HEK293 (cell line): ENCODE measurements around the gene CDK10.

Source experiments
- CTCF ChIA-PET: fragments of 350-600 bp; formaldehyde crosslinking; extraction: SDS; loops from one replicate; lab custom pipeline; 2021; ENCODE audit warnings: antibody characterized with exemption; lab: Yijun Ruan, JAX
- POLR2A ChIA-PET: fragments of 300-600 bp; formaldehyde crosslinking; extraction: SDS; loops from one replicate; lab custom pipeline; 2020; ENCODE audit warnings: antibody characterized with exemption, inconsistent platforms; lab: Yijun Ruan, JAX
- H3K27ac ChIP-seq: fragments of 200-500 bp; sonication (Bioruptor generic); 2 replicates; pipeline ENCODE4 v1.5.1; 2014; ENCODE audit warnings: low read depth, low read length, control low read depth, inconsistent platforms; ENCODE audit errors: extremely low read depth
- H3K36me3 ChIP-seq, 2 experiments: fragments of 200-500 bp in 1 of 2; sonication (Bioruptor generic) in 1 of 2; 1 replicate in 1 of 2; 2 replicates in 1 of 2; pipeline ENCODE4 v1.5.1; 2014 to 2017; ENCODE audit warnings: inconsistent platforms in 2 of 2, low read length in 2 of 2; ENCODE audit not compliant: control insufficient read depth in 2 of 2, insufficient read depth in 1 of 2
- H3K4me1 ChIP-seq: fragments of 200-500 bp; sonication (Bioruptor generic); 2 replicates; pipeline ENCODE4 v1.5.1; 2014; ENCODE audit warnings: mild to moderate bottlenecking, low read length, inconsistent platforms; ENCODE audit not compliant: control insufficient read depth, insufficient read depth
- H3K4me3 ChIP-seq: 2 replicates; pipeline ENCODE4 v1.5.1; 2011; ENCODE audit warnings: low read depth, mild to moderate bottlenecking, control low read depth, low read length, moderate library complexity
- H3K9me3 ChIP-seq: fragments of 200-500 bp; sonication (Bioruptor generic); 2 replicates; pipeline ENCODE4 v1.5.1; 2014; ENCODE audit warnings: low read depth, low read length, inconsistent platforms; ENCODE audit not compliant: control insufficient read depth, insufficient read depth
- GLI4 ChIP-seq: fragments of 450-650 bp; formaldehyde crosslinking; IDR thresholded peaks from 2 replicates; pipeline ENCODE4 v1.5.1; 2016; ENCODE audit warnings: missing biosample characterization, missing genetic modification characterization
- HOXC10 ChIP-seq: sonication (generic); formaldehyde crosslinking; IDR thresholded peaks from 2 replicates; pipeline ENCODE4 v1.8.1; 2023; ENCODE audit warnings: mild to moderate bottlenecking, missing genetic modification reagents
- MEIS1 ChIP-seq: sonication (generic); formaldehyde crosslinking; IDR thresholded peaks from 2 replicates; pipeline ENCODE4 v1.8.1; 2022; ENCODE audit warnings: missing genetic modification reagents, mild to moderate bottlenecking, borderline replicate concordance
- MYNN ChIP-seq: fragments of 450-650 bp; formaldehyde crosslinking; IDR thresholded peaks from 2 replicates; pipeline ENCODE4 v1.5.1; 2016; ENCODE audit warnings: missing biosample characterization, missing genetic modification characterization, borderline replicate concordance
- SP7 ChIP-seq: fragments of 450-650 bp; formaldehyde crosslinking; IDR thresholded peaks from 2 replicates; pipeline ENCODE4 v1.5.1; 2016; ENCODE audit warnings: missing biosample characterization, missing genetic modification characterization
- WT1 ChIP-seq: fragments of 450-650 bp; formaldehyde crosslinking; IDR thresholded peaks from 2 replicates; pipeline ENCODE4 v1.5.1; 2016; ENCODE audit warnings: missing biosample characterization, missing genetic modification characterization
- ZEB2 ChIP-seq: fragments of 450-650 bp; formaldehyde crosslinking; IDR thresholded peaks from 2 replicates; pipeline ENCODE4 v1.5.1; 2016; ENCODE audit warnings: missing biosample characterization, missing genetic modification characterization
- ZNF121 ChIP-seq: fragments of 450-650 bp; formaldehyde crosslinking; IDR thresholded peaks from 2 replicates; pipeline ENCODE4 v1.5.1; 2016; ENCODE audit warnings: missing biosample characterization, missing genetic modification characterization
- ZNF521 ChIP-seq: fragments of 450-650 bp; formaldehyde crosslinking; IDR thresholded peaks from 2 replicates; pipeline ENCODE4 v1.5.1; 2017; ENCODE audit warnings: missing biosample characterization, mild to moderate bottlenecking, missing genetic modification characterization
- ZNF529 ChIP-seq: fragments of 450-650 bp; formaldehyde crosslinking; IDR thresholded peaks from 2 replicates; pipeline ENCODE4 v1.5.1; 2017; ENCODE audit warnings: missing genetic modification characterization, missing biosample characterization; ENCODE audit not compliant: insufficient replicate concordance
- ZNF585B ChIP-seq: fragments of 450-650 bp; formaldehyde crosslinking; IDR thresholded peaks from 2 replicates; pipeline ENCODE4 v1.5.1; 2016; ENCODE audit warnings: missing biosample characterization, missing genetic modification characterization
- ZNF707 ChIP-seq: fragments of 450-650 bp; formaldehyde crosslinking; IDR thresholded peaks from 2 replicates; pipeline ENCODE4 v1.5.1; 2016; ENCODE audit warnings: missing biosample characterization, missing genetic modification characterization
- TF ChIP-seq, protein P1 (sequence below): fragments of 450-650 bp; formaldehyde crosslinking; IDR thresholded peaks from 2 replicates; pipeline ENCODE4 v1.5.1; 2016; ENCODE audit warnings: missing biosample characterization, missing genetic modification characterization
- TF ChIP-seq, protein P2 (sequence below): fragments of 450-650 bp; formaldehyde crosslinking; IDR thresholded peaks from 2 replicates; pipeline ENCODE4 v1.5.1; 2016; ENCODE audit warnings: missing biosample characterization, missing genetic modification characterization, low read depth
- TF ChIP-seq, protein P3 (sequence below): fragments of 450-650 bp; formaldehyde crosslinking; IDR thresholded peaks from 2 replicates; pipeline ENCODE4 v1.5.1; 2016; ENCODE audit warnings: missing biosample characterization, missing genetic modification characterization
- TF ChIP-seq, protein P4 (sequence below): fragments of 450-650 bp; formaldehyde crosslinking; IDR thresholded peaks from 2 replicates; pipeline ENCODE4 v1.5.1; 2016; ENCODE audit warnings: missing biosample characterization, missing genetic modification characterization
- TF ChIP-seq, protein P5 (sequence below): fragments of 450-650 bp; formaldehyde crosslinking; IDR thresholded peaks from 2 replicates; pipeline ENCODE4 v1.5.1; 2017; ENCODE audit warnings: missing biosample characterization, missing genetic modification characterization

Gene CDK10

DNA sequence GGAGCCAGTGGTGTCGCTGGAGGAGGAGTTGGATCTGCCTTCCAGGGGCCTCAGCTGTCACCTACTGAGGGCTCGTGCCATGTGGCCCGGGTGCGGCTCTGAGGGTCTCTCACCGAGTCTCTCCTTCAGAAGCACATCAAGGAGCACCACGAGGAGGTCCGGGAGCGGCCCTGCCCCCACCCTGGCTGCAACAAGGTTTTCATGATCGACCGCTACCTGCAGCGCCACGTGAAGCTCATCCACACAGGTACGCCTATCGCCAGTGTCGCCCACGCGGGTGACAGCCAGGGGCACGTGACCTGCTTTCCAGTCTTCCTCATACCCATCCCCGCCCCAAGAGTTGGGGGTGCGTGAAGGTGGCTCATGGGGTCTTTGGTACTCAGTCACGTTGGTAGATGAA is 47.3 kb downstream of the CDK10 start:
- CTCF ChIA-PET, result interaction anchor here (0.9 to 1.8 kb wide), 2 partner anchors 28 to 128 kb away, joined by 3 to 7 read pairs; no protein-coding TSS in a partner anchor
- POLR2A ChIA-PET, result interaction anchor here (1.1 kb wide), 1 partner anchor 32 kb away, joined by 8 read pairs; the partner anchor contains the start of gene SPATA2L
- H3K9me3 ChIP-seq, result no peaks in the 10 kb centered on the region
- peaks cover 28 to 98% of the 10 kb centered on the region in 2 experiments; a peak in 2 of 3 replicates for H3K36me3 ChIP-seq
- H3K4me1 ChIP-seq, result no peaks in the 10 kb centered on the region
- no peak for TF ChIP-seq WT1 (tag by site-specific recombination)
- TF ChIP-seq ZEB2 (tag by site-specific recombination), result no peak
- TF ChIP-seq, protein P1, sequence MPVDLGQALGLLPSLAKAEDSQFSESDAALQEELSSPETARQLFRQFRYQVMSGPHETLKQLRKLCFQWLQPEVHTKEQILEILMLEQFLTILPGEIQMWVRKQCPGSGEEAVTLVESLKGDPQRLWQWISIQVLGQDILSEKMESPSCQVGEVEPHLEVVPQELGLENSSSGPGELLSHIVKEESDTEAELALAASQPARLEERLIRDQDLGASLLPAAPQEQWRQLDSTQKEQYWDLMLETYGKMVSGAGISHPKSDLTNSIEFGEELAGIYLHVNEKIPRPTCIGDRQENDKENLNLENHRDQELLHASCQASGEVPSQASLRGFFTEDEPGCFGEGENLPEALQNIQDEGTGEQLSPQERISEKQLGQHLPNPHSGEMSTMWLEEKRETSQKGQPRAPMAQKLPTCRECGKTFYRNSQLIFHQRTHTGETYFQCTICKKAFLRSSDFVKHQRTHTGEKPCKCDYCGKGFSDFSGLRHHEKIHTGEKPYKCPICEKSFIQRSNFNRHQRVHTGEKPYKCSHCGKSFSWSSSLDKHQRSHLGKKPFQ (tag by site-specific recombination), result no peak
- TF ChIP-seq ZNF529 (tag by site-specific recombination), result no peak
- TF ChIP-seq, protein P2, sequence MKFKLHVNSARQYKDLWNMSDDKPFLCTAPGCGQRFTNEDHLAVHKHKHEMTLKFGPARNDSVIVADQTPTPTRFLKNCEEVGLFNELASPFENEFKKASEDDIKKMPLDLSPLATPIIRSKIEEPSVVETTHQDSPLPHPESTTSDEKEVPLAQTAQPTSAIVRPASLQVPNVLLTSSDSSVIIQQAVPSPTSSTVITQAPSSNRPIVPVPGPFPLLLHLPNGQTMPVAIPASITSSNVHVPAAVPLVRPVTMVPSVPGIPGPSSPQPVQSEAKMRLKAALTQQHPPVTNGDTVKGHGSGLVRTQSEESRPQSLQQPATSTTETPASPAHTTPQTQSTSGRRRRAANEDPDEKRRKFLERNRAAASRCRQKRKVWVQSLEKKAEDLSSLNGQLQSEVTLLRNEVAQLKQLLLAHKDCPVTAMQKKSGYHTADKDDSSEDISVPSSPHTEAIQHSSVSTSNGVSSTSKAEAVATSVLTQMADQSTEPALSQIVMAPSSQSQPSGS (tag by site-specific recombination), result no peak
- TF ChIP-seq ZNF585B (tag by site-specific recombination), result no peak
- TF ChIP-seq, protein P3, sequence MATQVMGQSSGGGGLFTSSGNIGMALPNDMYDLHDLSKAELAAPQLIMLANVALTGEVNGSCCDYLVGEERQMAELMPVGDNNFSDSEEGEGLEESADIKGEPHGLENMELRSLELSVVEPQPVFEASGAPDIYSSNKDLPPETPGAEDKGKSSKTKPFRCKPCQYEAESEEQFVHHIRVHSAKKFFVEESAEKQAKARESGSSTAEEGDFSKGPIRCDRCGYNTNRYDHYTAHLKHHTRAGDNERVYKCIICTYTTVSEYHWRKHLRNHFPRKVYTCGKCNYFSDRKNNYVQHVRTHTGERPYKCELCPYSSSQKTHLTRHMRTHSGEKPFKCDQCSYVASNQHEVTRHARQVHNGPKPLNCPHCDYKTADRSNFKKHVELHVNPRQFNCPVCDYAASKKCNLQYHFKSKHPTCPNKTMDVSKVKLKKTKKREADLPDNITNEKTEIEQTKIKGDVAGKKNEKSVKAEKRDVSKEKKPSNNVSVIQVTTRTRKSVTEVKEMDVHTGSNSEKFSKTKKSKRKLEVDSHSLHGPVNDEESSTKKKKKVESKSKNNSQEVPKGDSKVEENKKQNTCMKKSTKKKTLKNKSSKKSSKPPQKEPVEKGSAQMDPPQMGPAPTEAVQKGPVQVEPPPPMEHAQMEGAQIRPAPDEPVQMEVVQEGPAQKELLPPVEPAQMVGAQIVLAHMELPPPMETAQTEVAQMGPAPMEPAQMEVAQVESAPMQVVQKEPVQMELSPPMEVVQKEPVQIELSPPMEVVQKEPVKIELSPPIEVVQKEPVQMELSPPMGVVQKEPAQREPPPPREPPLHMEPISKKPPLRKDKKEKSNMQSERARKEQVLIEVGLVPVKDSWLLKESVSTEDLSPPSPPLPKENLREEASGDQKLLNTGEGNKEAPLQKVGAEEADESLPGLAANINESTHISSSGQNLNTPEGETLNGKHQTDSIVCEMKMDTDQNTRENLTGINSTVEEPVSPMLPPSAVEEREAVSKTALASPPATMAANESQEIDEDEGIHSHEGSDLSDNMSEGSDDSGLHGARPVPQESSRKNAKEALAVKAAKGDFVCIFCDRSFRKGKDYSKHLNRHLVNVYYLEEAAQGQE (tag by site-specific recombination), result no peak
- TF ChIP-seq, protein P4, sequence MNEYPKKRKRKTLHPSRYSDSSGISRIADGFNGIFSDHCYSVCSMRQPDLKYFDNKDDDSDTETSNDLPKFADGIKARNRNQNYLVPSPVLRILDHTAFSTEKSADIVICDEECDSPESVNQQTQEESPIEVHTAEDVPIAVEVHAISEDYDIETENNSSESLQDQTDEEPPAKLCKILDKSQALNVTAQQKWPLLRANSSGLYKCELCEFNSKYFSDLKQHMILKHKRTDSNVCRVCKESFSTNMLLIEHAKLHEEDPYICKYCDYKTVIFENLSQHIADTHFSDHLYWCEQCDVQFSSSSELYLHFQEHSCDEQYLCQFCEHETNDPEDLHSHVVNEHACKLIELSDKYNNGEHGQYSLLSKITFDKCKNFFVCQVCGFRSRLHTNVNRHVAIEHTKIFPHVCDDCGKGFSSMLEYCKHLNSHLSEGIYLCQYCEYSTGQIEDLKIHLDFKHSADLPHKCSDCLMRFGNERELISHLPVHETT (tag by site-specific recombination), result no peak
- TF ChIP-seq MYNN (tag by site-specific recombination), result no peak
- no peak for TF ChIP-seq GLI4 (tag by site-specific recombination)
- no peak for TF ChIP-seq HOXC10 (CRISPR knock-in tag)
- TF ChIP-seq SP7 (tag by site-specific recombination), result no peak
- no peak for TF ChIP-seq ZNF521 (tag by site-specific recombination)
- no peak for TF ChIP-seq ZNF121
- no peak overlapping the region for H3K4me3 ChIP-seq
- no peak overlapping the region for H3K27ac ChIP-seq

DNA sequence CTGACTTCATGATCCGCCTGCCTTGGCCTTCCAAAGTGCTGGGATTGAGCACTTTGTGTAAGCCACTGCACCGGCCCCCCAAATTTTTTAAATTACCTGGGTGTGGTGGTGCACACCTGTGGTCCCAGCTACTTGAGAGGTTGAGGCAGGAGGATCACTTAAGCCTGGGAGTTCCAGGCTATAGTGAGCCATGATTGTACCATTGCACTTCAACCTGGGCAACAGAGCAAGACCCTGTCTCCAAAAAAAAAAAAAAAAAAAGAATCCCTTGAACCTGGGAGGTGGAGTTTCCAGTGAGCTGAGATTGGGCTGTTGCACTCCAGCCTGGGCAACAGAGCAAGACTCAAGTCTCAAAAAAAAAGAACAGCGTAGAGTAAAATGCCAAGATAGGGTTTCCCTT is 50.1 kb downstream of the CDK10 start:
- Histone ChIP-seq H3K4me3 (no peak overlapping the region), H3K36me3 (peaks cover 34 to 99% of the 10 kb centered on the region in 2 experiments; a peak in 2 of 3 replicates), H3K27ac (no peak overlapping the region), H3K9me3 (no peaks in the 10 kb centered on the region), H3K4me1 (no peaks in the 10 kb centered on the region)
- ChIA-PET CTCF (interaction anchor here (0.6 kb wide), 1 partner anchor 173 kb away, joined by 3 read pairs; no protein-coding TSS in a partner anchor), POLR2A (interaction anchor here (0.6 kb wide), 1 partner anchor 113 kb away, joined by 4 read pairs; no protein-coding TSS in a partner anchor)
- TF ChIP-seq, protein P5, sequence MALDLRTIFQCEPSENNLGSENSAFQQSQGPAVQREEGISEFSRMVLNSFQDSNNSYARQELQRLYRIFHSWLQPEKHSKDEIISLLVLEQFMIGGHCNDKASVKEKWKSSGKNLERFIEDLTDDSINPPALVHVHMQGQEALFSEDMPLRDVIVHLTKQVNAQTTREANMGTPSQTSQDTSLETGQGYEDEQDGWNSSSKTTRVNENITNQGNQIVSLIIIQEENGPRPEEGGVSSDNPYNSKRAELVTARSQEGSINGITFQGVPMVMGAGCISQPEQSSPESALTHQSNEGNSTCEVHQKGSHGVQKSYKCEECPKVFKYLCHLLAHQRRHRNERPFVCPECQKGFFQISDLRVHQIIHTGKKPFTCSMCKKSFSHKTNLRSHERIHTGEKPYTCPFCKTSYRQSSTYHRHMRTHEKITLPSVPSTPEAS (tag by site-specific recombination), result no peak
- TF ChIP-seq ZNF121 (peak; percentile 52; the same call in 1 of the 2 replicates), ZNF707 (no peak), MEIS1 (CRISPR knock-in tag) (no peak)
